HG03442 (cell line): ENCODE measurements around the gene PDPK1.

Experiments used
- ATAC-seq: cut with Tn5 transposase; IDR thresholded peaks from one replicate; pipeline ENCODE4 v1.9.1; 2021; ENCODE audit warnings: mild to moderate bottlenecking, moderate library complexity; ENCODE audit not compliant: unreplicated experiment

The PDPK1 gene

GRCh38 chr16:2537451-2538379 lies at the start of gene PDPK1:
TSS of gene PDPK1 (plus strand) at chr16:2538021. CDS start at chr16:2538113, 92 bp downstream.
- ATAC-seq: peak; percentile 87

GRCh38 chr16:2489581-2489980 lies 48.2 kb upstream of the PDPK1 start:
- no peak for ATAC-seq

- no peak for ATAC-seq
These were observed 47.4 kb upstream of the PDPK1 start for GRCh38 chr16:2490190-2491105.

- no peak for ATAC-seq
These were observed 45.5 kb upstream of the PDPK1 start for GRCh38 chr16:2492292-2492691.

- ATAC-seq: no peak
These were observed 44.2 kb upstream of the PDPK1 start for GRCh38 chr16:2493605-2494004.

GRCh38 chr16:2494616-2495015 lies 43.2 kb upstream of the PDPK1 start:
- ATAC-seq: no peak

- ATAC-seq: no peak
These were observed 42.8 kb upstream of the PDPK1 start for GRCh38 chr16:2495041-2495440.

- ATAC-seq: no peak
These were observed 41.4 kb upstream of the PDPK1 start for GRCh38 chr16:2496223-2497115.

GRCh38 chr16:2497116-2497630 lies 40.6 kb upstream of the PDPK1 start:
- ATAC-seq: no peak

- ATAC-seq: no peak
These were observed 39.9 kb upstream of the PDPK1 start for GRCh38 chr16:2497695-2498484.

GRCh38 chr16:2498531-2499253 lies 39.1 kb upstream of the PDPK1 start:
- no peak for ATAC-seq

- no peak for ATAC-seq
These were observed 38.4 kb upstream of the PDPK1 start for GRCh38 chr16:2499454-2499853.

- no peak for ATAC-seq
These were observed 37.9 kb upstream of the PDPK1 start for GRCh38 chr16:2499890-2500429.

GRCh38 chr16:2500430-2500917 lies 37.3 kb upstream of the PDPK1 start:
- ATAC-seq: no peak

GRCh38 chr16:2500918-2501750 lies 36.7 kb upstream of the PDPK1 start:
- peak; percentile 53 for ATAC-seq

- no peak for ATAC-seq
These were observed 35.6 kb upstream of the PDPK1 start for GRCh38 chr16:2501946-2502895.
